Endothelial cell (in vitro differentiated cells): Measurements from ENCODE around the gene CYTH1. TPM values are rescaled to one million over a fixed set of nuclear protein-coding genes. Genes with fewer than 3 reads are reported as not detected.

Experiments used
- DNase-seq: peaks from one replicate; pipeline ENCODE4 v3.0.0; 2021; ENCODE audit warnings: low spot score
- H3K27ac Mint-ChIP-seq: one replicate; pipeline ENCODE4 v1.8.0; 2021; ENCODE audit warnings: mixed read lengths, inconsistent platforms; ENCODE audit not compliant: unreplicated experiment
- H3K27me3 Mint-ChIP-seq: one replicate; pipeline ENCODE4 v1.8.0; 2021; ENCODE audit warnings: mild to moderate bottlenecking, moderate library complexity, mixed read lengths, inconsistent platforms; ENCODE audit not compliant: unreplicated experiment
- H3K36me3 Mint-ChIP-seq: one replicate; pipeline ENCODE4 v1.8.0; 2021; ENCODE audit warnings: mild to moderate bottlenecking, low read depth, mixed read lengths, inconsistent platforms; ENCODE audit not compliant: unreplicated experiment
- H3K4me1 Mint-ChIP-seq: one replicate; pipeline ENCODE4 v1.8.0; 2021; ENCODE audit warnings: mild to moderate bottlenecking, mixed read lengths, inconsistent platforms; ENCODE audit not compliant: unreplicated experiment
- H3K4me3 Mint-ChIP-seq: one replicate; pipeline ENCODE4 v1.8.0; 2021; ENCODE audit warnings: mild to moderate bottlenecking, mixed read lengths, inconsistent platforms; ENCODE audit not compliant: unreplicated experiment
- H3K9me3 Mint-ChIP-seq: one replicate; pipeline ENCODE4 v1.8.0; 2021; ENCODE audit warnings: mixed read lengths, inconsistent platforms; ENCODE audit not compliant: unreplicated experiment
- total RNA-seq: library from RNA; stranded (reverse); fragmentation: NEBNext Ultra II Directional; extraction: Animal tissue kit (Norgen Biotek cat#: 25700); gene quantifications from one replicate; pipeline ENCODE4 v1.2.1, GENCODE V29; 2021; ENCODE audit not compliant: unreplicated experiment
- TF ChIP-seq, protein P1 (sequence below): fragments of 200-600 bp; sonication (generic); IDR thresholded peaks from one replicate; pipeline ENCODE4 v1.5.0; 2021; ENCODE audit warnings: antibody characterized with exemption; ENCODE audit not compliant: unreplicated experiment

Gene CYTH1
- total RNA-seq, 1 donor from 2014 or later, result 73.3 TPM

DNA sequence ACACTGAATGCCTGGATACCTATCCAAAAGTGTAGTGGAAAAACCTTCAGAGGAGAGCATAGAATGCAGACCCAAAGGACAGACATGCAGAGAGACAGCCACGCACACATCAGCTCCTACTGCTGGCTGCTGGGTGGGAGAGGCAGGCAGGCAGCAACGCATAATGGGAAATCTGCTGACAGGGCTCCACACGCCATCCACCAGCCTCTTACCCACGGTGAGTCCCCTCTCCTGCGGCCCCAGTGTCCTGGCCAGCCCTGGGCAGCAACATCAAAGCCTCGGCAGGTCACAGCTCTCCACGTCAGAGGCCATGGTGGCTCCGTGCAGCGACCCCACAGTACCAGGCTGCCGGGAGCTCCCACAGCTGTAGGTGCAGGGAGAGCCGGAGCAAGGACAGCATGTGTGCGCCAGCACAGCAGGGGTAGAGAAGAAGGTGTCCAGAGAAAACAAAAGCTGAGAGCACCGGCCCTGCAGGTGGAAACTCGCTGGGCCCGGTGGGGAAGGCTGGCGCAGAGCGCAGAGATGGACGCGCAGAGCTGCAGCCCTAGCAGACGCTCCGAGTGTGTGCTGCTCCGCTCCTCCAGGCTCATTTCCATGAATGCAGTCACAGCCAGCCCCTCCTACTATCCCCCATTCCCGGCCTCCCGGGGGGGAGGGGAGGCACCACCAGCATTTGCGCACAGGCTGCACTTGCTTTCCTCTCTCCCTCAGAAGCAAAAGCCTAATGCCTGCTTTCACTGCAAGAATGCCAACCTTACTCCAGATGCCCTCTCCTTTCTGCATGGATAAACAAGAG is 58.9 kb downstream of the CYTH1 start:
- peaks cover 60% of the 10 kb centered on the region for H3K4me1 Mint-ChIP-seq
- TF ChIP-seq, protein P1, sequence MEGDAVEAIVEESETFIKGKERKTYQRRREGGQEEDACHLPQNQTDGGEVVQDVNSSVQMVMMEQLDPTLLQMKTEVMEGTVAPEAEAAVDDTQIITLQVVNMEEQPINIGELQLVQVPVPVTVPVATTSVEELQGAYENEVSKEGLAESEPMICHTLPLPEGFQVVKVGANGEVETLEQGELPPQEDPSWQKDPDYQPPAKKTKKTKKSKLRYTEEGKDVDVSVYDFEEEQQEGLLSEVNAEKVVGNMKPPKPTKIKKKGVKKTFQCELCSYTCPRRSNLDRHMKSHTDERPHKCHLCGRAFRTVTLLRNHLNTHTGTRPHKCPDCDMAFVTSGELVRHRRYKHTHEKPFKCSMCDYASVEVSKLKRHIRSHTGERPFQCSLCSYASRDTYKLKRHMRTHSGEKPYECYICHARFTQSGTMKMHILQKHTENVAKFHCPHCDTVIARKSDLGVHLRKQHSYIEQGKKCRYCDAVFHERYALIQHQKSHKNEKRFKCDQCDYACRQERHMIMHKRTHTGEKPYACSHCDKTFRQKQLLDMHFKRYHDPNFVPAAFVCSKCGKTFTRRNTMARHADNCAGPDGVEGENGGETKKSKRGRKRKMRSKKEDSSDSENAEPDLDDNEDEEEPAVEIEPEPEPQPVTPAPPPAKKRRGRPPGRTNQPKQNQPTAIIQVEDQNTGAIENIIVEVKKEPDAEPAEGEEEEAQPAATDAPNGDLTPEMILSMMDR, result no peak
- H3K27ac Mint-ChIP-seq, result peak overlapping the region; percentile 42
- DNase-seq, result peak; percentile 58
- H3K27me3 Mint-ChIP-seq, result peaks cover 8% of the 10 kb centered on the region
- no peaks in the 10 kb centered on the region for H3K36me3 Mint-ChIP-seq
- H3K9me3 Mint-ChIP-seq, result no peaks in the 10 kb centered on the region
- H3K4me3 Mint-ChIP-seq, result peak overlapping the region; percentile 77

DNA sequence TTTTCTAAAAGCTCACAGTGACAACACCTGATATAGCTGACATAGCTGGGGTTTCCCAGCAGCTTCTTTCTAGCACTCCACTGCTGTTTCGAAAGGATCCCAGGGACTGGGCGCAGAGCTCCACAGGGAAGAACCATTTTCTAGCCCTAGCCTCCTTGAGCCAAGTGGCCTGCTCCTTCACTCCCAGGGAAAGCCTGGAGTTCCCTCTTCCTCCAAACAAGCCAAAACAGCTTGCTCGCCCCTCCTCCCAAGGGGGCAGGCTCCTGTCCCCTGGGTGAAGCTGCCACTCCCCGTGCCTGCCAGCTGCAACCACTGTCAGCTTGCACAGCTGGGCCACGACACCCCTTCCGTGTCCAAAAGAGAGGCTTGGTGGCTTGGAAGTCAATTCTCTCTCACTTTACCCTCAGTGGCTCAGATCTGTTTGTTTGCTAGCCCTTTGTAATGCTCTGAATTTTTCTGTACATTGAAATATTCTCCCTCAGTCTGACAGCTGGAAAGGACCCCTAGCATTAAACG is 59.8 kb downstream of the CYTH1 start:
- Mint-ChIP-seq H3K36me3 (no peaks in the 10 kb centered on the region), H3K9me3 (no peaks in the 10 kb centered on the region), H3K4me3 (peak overlapping the region; percentile 77), H3K4me1 (peaks cover 66% of the 10 kb centered on the region), H3K27me3 (peaks cover 9% of the 10 kb centered on the region), H3K27ac (no peak overlapping the region)
- no peak for DNase-seq
- TF ChIP-seq, protein P1, result no peak

DNA sequence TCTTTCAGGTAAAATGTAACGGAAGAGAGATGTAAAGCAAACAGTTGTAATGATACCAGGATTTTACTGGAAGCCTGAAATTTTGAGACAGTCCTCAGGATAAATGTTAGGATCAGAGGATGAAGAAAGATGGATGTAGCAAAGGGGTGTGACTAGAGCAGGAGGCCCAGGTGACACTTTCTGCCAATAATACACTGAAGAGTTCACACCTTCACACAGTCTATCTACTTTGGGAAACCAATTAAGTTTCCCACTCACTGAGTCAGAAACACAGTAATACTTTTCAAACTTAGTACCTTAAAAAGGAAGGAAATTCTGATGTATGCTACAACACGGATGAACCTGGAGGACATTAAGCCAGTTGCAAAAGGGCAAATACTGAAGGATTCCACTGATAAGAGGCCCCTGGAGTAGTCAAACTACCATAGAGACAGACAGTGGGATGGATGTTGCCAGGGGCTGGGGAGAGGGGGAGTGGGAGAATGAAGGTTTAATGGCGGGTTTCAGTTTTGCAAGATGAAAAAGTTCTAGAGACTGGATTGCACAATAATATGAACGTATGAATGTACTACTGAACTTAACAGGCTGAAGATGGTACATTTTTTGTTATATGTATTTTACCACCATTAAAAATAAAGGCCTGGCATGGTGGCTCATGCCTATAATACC is 62.3 kb downstream of the CYTH1 start:
- Mint-ChIP-seq H3K9me3 (no peaks in the 10 kb centered on the region), H3K4me1 (peaks cover 69% of the 10 kb centered on the region), H3K27ac (no peak overlapping the region), H3K4me3 (no peak overlapping the region), H3K27me3 (peaks cover 2% of the 10 kb centered on the region), H3K36me3 (no peaks in the 10 kb centered on the region)
- TF ChIP-seq, protein P1, result no peak
- DNase-seq, result no peak

DNA sequence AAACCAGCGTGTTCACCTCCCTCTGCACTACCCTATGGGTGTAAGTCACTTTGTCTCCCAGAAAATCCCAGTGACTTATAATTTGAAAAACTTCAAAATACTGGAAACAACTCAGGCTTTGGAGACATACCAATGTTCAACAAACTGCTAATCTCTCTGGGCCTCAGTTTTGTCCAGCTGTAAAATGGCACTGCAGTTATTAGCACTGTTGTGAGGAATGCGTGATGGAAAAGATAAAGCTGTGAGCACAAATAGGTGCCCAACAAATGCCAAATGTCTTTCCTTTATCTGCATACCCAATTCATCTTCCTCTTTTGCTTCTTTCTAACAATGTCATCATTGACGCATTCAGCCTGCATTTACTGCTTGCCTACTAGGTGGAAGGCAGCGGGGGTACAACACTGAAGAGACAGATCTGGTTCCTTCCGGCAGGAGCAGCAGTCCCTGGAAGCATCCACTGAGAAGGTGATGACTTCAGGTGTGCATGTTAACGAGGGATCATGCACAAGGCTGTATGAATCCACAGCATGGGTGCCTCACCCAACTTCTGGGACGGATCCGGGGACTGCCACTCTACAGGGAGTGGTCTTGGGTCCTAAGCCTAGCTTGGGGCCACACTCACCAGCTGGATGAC is 63.4 kb downstream of the CYTH1 start:
- no peak for DNase-seq
- H3K27me3 Mint-ChIP-seq, result peaks cover 4% of the 10 kb centered on the region
- H3K9me3 Mint-ChIP-seq, result no peaks in the 10 kb centered on the region
- TF ChIP-seq, protein P1, result no peak
- H3K36me3 Mint-ChIP-seq, result no peaks in the 10 kb centered on the region
- H3K4me1 Mint-ChIP-seq, result peaks cover 64% of the 10 kb centered on the region
- no peak overlapping the region for H3K4me3 Mint-ChIP-seq
- H3K27ac Mint-ChIP-seq, result no peak overlapping the region
